HG03354 (cell line): ENCODE measurements around the gene PHF12.

Experiments
- ATAC-seq: cut with Tn5 transposase; IDR thresholded peaks from one replicate; pipeline ENCODE4 v1.9.1; 2021; ENCODE audit warnings: mild to moderate bottlenecking; ENCODE audit not compliant: unreplicated experiment, poor library complexity, severe bottlenecking

PHF12 gene

GRCh38 chr17:28951428-28951990, at the start of gene PHF12:
PHF12 (minus strand) TSS chr17:28951518; CDS start chr17:28950960, 558 bp downstream.
- peak; percentile 52 for ATAC-seq

GRCh38 chr17:29000973-29001372, 49.7 kb upstream of the PHF12 start:
- ATAC-seq = no peak

- no peak for ATAC-seq
These were observed 47.9 kb upstream of the PHF12 start for GRCh38 chr17:28999206-28999605.

DNA sequence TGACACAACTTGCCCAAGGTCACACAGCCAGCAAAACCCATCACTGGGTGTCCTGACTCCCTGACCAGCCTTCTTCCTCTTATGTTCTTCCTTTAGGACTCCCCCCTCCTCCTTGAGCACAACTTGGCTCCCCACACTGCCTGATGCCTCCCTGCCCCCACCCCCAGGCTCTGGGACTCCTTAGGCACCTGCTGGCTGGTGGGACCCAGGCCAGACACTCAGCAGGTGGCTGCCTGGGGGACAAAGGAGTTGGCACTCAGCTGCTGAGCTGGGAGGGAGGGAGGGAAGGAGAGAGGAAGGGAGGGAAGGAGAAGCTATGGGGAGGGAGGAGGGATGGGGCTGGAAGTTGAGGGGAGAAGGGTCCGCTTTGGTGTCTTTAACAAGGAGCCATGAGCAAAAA, 46.5 kb upstream of the PHF12 start:
- ATAC-seq = no peak

DNA sequence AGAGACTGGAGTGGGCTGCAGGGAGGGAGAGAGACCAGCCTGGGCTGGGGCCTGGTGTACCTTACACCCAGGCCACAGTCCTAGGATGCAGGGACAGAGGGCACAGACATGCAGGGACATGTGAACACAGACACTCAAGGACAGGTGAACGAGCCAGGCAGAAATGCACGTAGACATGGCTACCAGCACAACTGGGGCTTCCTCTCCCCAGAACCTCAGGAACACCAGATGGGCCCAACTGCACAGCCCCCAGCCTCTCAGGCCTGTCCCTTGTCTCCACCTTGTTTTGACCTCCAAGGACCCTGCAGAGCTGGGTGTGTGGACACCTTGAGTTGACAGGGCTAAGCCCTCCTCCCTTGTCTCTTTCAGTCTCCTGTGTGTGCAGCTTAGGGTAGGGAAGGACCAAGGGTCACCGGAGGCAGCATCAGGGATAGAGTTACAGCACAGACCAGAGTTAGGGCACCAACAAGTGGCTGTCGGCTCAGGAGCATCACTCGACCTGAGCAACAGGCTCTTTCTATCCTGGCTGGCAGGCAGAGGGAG, 45.3 kb upstream of the PHF12 start:
- no peak for ATAC-seq

DNA sequence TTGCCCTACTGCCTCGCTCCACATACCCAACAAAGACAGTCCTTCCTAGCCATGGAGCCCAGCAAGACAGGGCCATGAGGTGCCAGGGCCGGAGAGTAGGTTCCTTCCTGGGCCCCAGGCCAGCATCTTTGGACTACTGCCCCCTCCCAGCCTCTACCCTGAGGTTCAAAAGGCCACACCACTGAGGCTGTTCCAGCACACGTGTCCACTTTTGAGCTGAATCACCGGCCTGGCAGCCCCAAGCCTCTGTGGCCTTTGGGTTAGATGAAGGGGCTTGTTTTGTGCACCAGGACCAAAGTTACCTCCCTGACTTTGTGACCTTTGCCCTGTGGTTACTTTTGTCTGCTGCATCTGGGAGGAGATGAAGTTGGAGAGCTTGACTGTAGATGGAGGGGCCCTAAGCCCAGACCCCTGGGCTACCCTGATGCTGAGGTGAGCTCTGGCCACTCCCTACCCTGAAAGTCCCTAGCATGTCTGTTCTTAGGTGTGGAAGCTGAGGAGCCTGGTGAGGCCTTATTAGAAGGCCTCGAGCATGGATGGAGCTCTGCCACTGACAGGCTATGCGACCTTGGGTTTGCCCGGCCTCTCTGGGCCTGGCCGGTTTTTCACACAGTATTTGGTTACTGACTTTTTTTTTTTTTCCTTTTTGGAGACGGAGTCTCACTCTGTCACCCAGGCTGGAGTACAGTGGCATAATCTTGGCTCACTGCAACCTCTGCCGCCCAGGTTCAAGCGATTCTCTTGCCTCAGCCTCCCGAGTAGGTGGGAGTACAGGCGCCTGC, 42.5 kb upstream of the PHF12 start:
- no peak for ATAC-seq

- no peak for ATAC-seq
These were observed 41.6 kb upstream of the PHF12 start for GRCh38 chr17:28992625-28993600.

- no peak for ATAC-seq
These were observed 40.9 kb upstream of the PHF12 start for GRCh38 chr17:28992185-28992584.

- ATAC-seq = no peak
These were observed 40.5 kb upstream of the PHF12 start for GRCh38 chr17:28991779-28992178.

GRCh38 chr17:28989028-28989427, 37.7 kb upstream of the PHF12 start:
- ATAC-seq = no peak

GRCh38 chr17:28988475-28988874, 37.2 kb upstream of the PHF12 start:
- ATAC-seq = no peak

- no peak for ATAC-seq
These were observed 35.7 kb upstream of the PHF12 start for GRCh38 chr17:28986714-28987655.

GRCh38 chr17:28985950-28986713, 34.8 kb upstream of the PHF12 start:
- ATAC-seq = no peak

DNA sequence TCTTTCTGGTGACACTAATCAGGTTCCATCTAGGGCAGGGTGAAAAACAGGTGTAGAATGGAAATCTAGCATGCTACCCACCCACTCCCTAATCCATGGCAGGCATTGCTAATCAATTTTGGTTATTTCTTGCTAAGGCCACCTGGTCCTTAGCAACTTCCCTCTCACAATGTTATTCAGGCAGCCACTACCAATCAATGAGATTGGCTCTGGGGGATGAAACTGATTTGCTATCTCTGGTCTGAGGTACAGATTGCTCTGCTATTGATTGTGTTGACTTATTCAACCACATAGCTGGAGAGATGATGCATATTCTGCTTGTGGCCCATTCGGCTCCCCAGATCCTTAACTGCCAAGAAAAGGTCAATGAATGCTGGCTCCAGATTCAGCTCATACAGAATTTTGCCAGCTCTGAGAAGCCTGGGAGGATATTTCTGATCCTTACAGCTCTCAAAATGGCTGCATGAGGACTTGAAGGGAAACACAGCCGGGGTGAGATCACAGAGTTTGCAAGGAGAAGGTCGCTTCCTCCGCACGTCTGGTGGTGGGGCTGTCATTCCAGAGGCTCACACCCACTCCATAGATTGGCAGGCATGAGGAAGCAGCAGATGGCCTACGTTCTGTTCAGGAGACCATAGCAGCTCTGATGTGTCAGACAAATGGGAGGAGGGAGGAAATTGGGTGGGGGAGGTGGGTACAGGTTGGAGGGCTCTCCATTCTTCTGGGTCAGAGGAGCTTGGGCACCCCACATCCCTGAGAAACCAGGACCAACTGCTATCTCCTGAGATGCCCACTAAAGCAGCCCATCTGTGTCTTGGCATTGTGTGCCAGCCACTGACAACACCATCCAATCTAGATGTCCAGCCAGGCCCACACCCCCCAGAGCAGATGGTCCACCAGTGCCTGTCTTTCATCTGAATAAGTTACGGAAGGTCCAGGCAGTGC, 32.2 kb upstream of the PHF12 start:
- ATAC-seq = no peak

- peak; percentile 79 for ATAC-seq
These were observed 30.9 kb upstream of the PHF12 start for GRCh38 chr17:28982131-28982793.

- no peak for ATAC-seq
These were observed 27.1 kb upstream of the PHF12 start for GRCh38 chr17:28978356-28978964.
